IMR-90 (cell line): ENCODE measurements around the gene ZBTB7B.

Source experiments
- POLR2A ChIP-seq: IDR thresholded peaks from 2 replicates; pipeline ENCODE4 v1.6.1; 2012; ENCODE audit warnings: mild to moderate bottlenecking, low read depth, low read length
- RAD21 ChIP-seq: IDR thresholded peaks from 2 replicates; pipeline ENCODE4 v1.6.1; 2012; ENCODE audit warnings: low read length, improper control_type of control experiment
- RFX5 ChIP-seq: IDR thresholded peaks from 2 replicates; pipeline ENCODE4 v1.8.0; 2012; ENCODE audit warnings: low read depth, mild to moderate bottlenecking, low read length, moderate library complexity
- TF ChIP-seq, protein P1 (sequence below): conservative IDR thresholded peaks from 2 replicates; pipeline ENCODE4 v1.5.1; 2012; ENCODE audit warnings: mild to moderate bottlenecking, low read depth, low read length, improper control_type of control experiment

- TF ChIP-seq, protein P1, sequence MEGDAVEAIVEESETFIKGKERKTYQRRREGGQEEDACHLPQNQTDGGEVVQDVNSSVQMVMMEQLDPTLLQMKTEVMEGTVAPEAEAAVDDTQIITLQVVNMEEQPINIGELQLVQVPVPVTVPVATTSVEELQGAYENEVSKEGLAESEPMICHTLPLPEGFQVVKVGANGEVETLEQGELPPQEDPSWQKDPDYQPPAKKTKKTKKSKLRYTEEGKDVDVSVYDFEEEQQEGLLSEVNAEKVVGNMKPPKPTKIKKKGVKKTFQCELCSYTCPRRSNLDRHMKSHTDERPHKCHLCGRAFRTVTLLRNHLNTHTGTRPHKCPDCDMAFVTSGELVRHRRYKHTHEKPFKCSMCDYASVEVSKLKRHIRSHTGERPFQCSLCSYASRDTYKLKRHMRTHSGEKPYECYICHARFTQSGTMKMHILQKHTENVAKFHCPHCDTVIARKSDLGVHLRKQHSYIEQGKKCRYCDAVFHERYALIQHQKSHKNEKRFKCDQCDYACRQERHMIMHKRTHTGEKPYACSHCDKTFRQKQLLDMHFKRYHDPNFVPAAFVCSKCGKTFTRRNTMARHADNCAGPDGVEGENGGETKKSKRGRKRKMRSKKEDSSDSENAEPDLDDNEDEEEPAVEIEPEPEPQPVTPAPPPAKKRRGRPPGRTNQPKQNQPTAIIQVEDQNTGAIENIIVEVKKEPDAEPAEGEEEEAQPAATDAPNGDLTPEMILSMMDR = no peak
- no peak for TF ChIP-seq RFX5
- no peak for TF ChIP-seq RAD21
- no peak for TF ChIP-seq POLR2A
Measured at GRCh38 chr1:155043793-155044192, 41.2 kb downstream of the ZBTB7B start.
